Suprapubic skin (tissue), 4 donors: ENCODE measurements around the gene SHISA4.

Experiments used
- EP300 ChIP-seq: sonication (generic); formaldehyde crosslinking; IDR thresholded peaks from one replicate; pipeline ENCODE4 v1.6.1; 2017; ENCODE audit warnings: antibody characterized with exemption
- POLR2A ChIP-seq, 2 donors: fragments of 450-650 bp; IDR thresholded peaks; one replicate each; pipeline ENCODE4 v1.6.1; 2017; ENCODE audit warnings: antibody characterized with exemption in 2 of 2, mild to moderate bottlenecking in 2 of 2, moderate library complexity in 2 of 2
- POLR2AphosphoS5 ChIP-seq, 3 donors: sonication (generic); formaldehyde crosslinking; IDR thresholded peaks; one replicate each; pipeline ENCODE4 v1.6.1; 2017; ENCODE audit warnings: antibody characterized with exemption in 3 of 3
- TF ChIP-seq, protein P1 (sequence below), 2 donors: fragments of 200-600 bp in 1 of 2; fragments of 450-650 bp in 1 of 2; sonication (generic) in 1 of 2; IDR thresholded peaks; one replicate each; pipeline ENCODE4 v1.5.1; 2016 to 2019; ENCODE audit warnings: antibody characterized with exemption in 2 of 2, mild to moderate bottlenecking in 1 of 2, moderate library complexity in 1 of 2

GRCh38 chr1:201890806-201891450 lies 2.2 kb downstream of the SHISA4 start:
- TF ChIP-seq, protein P1, sequence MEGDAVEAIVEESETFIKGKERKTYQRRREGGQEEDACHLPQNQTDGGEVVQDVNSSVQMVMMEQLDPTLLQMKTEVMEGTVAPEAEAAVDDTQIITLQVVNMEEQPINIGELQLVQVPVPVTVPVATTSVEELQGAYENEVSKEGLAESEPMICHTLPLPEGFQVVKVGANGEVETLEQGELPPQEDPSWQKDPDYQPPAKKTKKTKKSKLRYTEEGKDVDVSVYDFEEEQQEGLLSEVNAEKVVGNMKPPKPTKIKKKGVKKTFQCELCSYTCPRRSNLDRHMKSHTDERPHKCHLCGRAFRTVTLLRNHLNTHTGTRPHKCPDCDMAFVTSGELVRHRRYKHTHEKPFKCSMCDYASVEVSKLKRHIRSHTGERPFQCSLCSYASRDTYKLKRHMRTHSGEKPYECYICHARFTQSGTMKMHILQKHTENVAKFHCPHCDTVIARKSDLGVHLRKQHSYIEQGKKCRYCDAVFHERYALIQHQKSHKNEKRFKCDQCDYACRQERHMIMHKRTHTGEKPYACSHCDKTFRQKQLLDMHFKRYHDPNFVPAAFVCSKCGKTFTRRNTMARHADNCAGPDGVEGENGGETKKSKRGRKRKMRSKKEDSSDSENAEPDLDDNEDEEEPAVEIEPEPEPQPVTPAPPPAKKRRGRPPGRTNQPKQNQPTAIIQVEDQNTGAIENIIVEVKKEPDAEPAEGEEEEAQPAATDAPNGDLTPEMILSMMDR (IDR thresholded peaks at IDR 0.05) = no peak
- TF ChIP-seq POLR2A (IDR thresholded peaks at IDR 0.05) (no peak), POLR2AphosphoS5 (IDR thresholded peaks at IDR 0.05) (no peak), EP300 (no peak)
